H1 (cell line): ENCODE data around the gene DCN. TPM values are rescaled to one million over a fixed set of nuclear protein-coding genes. Genes with fewer than 3 reads are reported as not detected.

Experiments used
- BCL11A ChIP-seq, 2 experiments: IDR thresholded peaks; one replicate each; pipeline ENCODE4 v1.6.1; 2011; ENCODE audit warnings: low read depth in 2 of 2, low read length in 2 of 2, mild to moderate bottlenecking in 2 of 2
- RNF2 ChIP-seq: fragments of 200-900, 300-1000 bp; sonication (generic); IDR thresholded peaks from 2 replicates; pipeline ENCODE4 v1.7.1; 2016; ENCODE audit warnings: borderline replicate concordance, low read depth, mild to moderate bottlenecking, antibody characterized with exemption, low read length; ENCODE audit not compliant: poor library complexity, severe bottlenecking; ENCODE audit errors: missing control alignments
- TAF7 ChIP-seq: optimal IDR thresholded peaks from 2 replicates; pipeline ENCODE3; 2011; ENCODE audit warnings: low read depth, mild to moderate bottlenecking, inconsistent platforms, low read length, moderate library complexity, borderline replicate concordance
- polyA plus RNA-seq, 7 experiments: library from polyadenylated mRNA; depleted of rRNA in 3 of 7; stranded (reverse) in 5 of 7; unstranded in 2 of 7; fragments of >200 nt in 5 of 7; fragments of 200-250 nt in 2 of 7; gene quantifications; 1 replicate in 5 of 7; 2 replicates in 1 of 7; 4 replicates in 1 of 7; pipeline versions ENCODE4 v1.2.1 to v1.2.3, GENCODE V29; 2011 to 2013; ENCODE audit warnings: missing spikeins in 2 of 7, mixed read lengths in 2 of 7
- total RNA-seq: library from RNA; stranded (reverse); fragmentation: NEBNext Ultra II Directional; extraction: Animal tissue kit (Norgen Biotek cat#: 25700); gene quantifications from 2 replicates; pipeline ENCODE4 v1.2.1, GENCODE V29; 2021

DCN gene
- total and polyA plus RNA-seq, 2 of the 8 experiments (the other 6 are each of a cell fraction or from before 2014, with no cell fraction given): not detected

- TF ChIP-seq RNF2: no peak
- TF ChIP-seq TAF7: no peak
- no peak for TF ChIP-seq BCL11A (IDR thresholded peaks at IDR 0.05; ENCODE audit: low read depth in 2 of 2, low read length in 2 of 2)
Observed at GRCh38 chr12:91154131-91154530, 28.5 kb downstream of the DCN start (continued).
